ENCODE results near the gene SCAMP4. TPM values are rescaled to one million over a fixed set of nuclear protein-coding genes. Genes with fewer than 3 reads are reported as not detected.

Gene SCAMP4
- total RNA-seq, 1 experiment from 2014 or later: 81.3 TPM

GRCh38 chr19:1896508-1896907 lies 8.7 kb upstream of the SCAMP4 start:
- ChIA-PET POLR2A (no interaction called here), CTCF (interaction anchor here (1.2 to 2.8 kb wide), 4 partner anchors 31 to 370 kb away, joined by 3 to 19 read pairs (median 5); no protein-coding TSS in a partner anchor)
- no peak for TF ChIP-seq ZNF671 (CRISPR knock-in tag; IDR thresholded peaks at IDR 0.05)
- TF ChIP-seq PRDM15 (CRISPR knock-in tag; IDR thresholded peaks at IDR 0.05): no peak
- TF ChIP-seq ELF4 (CRISPR knock-in tag; IDR thresholded peaks at IDR 0.05; ENCODE audit: low read depth): no peak
- TF ChIP-seq ARID4B (CRISPR knock-in tag; IDR thresholded peaks at IDR 0.05; ENCODE audit: borderline replicate concordance): no peak
- no peak for TF ChIP-seq PREB (CRISPR knock-in tag; IDR thresholded peaks at IDR 0.05; ENCODE audit: borderline replicate concordance)
- no peak for TF ChIP-seq ZNF512 (CRISPR knock-in tag; IDR thresholded peaks at IDR 0.05; ENCODE audit: borderline replicate concordance)
- TF ChIP-seq ZNF423 (CRISPR knock-in tag; IDR thresholded peaks at IDR 0.05): no peak
- no peak for TF ChIP-seq ZSCAN18 (CRISPR knock-in tag; IDR thresholded peaks at IDR 0.05)
- no peak for TF ChIP-seq CREM (CRISPR knock-in tag; IDR thresholded peaks at IDR 0.05)
- TF ChIP-seq HMGA2 (CRISPR knock-in tag; IDR thresholded peaks at IDR 0.05): no peak
- TF ChIP-seq ZNF425 (CRISPR knock-in tag; conservative IDR thresholded peaks at IDR 0.05): no peak
- no peak for TF ChIP-seq E2F5 (CRISPR knock-in tag; IDR thresholded peaks at IDR 0.05)
- TF ChIP-seq ZNF396 (CRISPR knock-in tag; IDR thresholded peaks at IDR 0.05; ENCODE audit: borderline replicate concordance): no peak
- no peak for TF ChIP-seq ERG (CRISPR knock-in tag; IDR thresholded peaks at IDR 0.05)
- TF ChIP-seq ZNF317 (CRISPR knock-in tag; IDR thresholded peaks at IDR 0.05; ENCODE audit: borderline replicate concordance, low read depth): no peak
- no peak for TF ChIP-seq GRHL2 (CRISPR knock-in tag; IDR thresholded peaks at IDR 0.05; ENCODE audit: insufficient replicate concordance, severe bottlenecking)
- H3K9me3 Mint-ChIP-seq: no peaks in the 10 kb centered on the region
- no peak overlapping the region for H3K27ac Mint-ChIP-seq
- no peak for ATAC-seq
- no peaks in the 10 kb centered on the region for H3K36me3 Mint-ChIP-seq
- no peak for DNase-seq (ENCODE audit: low spot score)
- H3K4me1 Mint-ChIP-seq: peaks cover 7% of the 10 kb centered on the region
- H3K4me3 Mint-ChIP-seq: no peak overlapping the region
- peaks cover 17% of the 10 kb centered on the region for H3K27me3 Mint-ChIP-seq (ENCODE audit: low read depth)
